Stomach (tissue), 4 donors: Measurements from ENCODE around the gene FAM9C.

Experiments
- CTCF ChIP-seq, 7 experiments: fragments of 450-650 bp in 4 of 7; fragments of 200-600 bp in 3 of 7; sonication (generic) in 3 of 7; IDR thresholded peaks; one replicate each; pipeline ENCODE4 v1.5.1; 2016 to 2019; ENCODE audit warnings: antibody characterized with exemption in 7 of 7, control low read depth in 2 of 7, mild to moderate bottlenecking in 1 of 7
- EP300 ChIP-seq: sonication (generic); formaldehyde crosslinking; IDR thresholded peaks from one replicate; pipeline ENCODE4 v1.6.1; 2017; ENCODE audit warnings: antibody characterized with exemption
- POLR2A ChIP-seq, 4 donors: fragments of 450-650 bp; IDR thresholded peaks; one replicate each; pipeline ENCODE4 v1.6.1; 2016; ENCODE audit warnings: antibody characterized with exemption in 4 of 4, control low read depth in 2 of 4, mild to moderate bottlenecking in 1 of 4, moderate library complexity in 1 of 4
- POLR2AphosphoS5 ChIP-seq, 3 donors: sonication (generic); formaldehyde crosslinking; IDR thresholded peaks; one replicate each; pipeline ENCODE4 v1.6.1; 2016; ENCODE audit warnings: antibody characterized with exemption in 3 of 3

- no peak for TF ChIP-seq CTCF (IDR thresholded peaks at IDR 0.05)
- no peak for TF ChIP-seq POLR2A (IDR thresholded peaks at IDR 0.05)
- no peak for TF ChIP-seq POLR2AphosphoS5 (IDR thresholded peaks at IDR 0.05)
- no peak for TF ChIP-seq EP300
Observed at GRCh38 chrX:13009273-13009672, 35.1 kb downstream of the FAM9C start.
